ENCODE data around the gene AQP3.
"Not testable (repeated sequence)": the region's sequence is repeated elsewhere in the genome, so short reads cannot be mapped to it uniquely, and the experiment has no call there.

AQP3 gene

DNA sequence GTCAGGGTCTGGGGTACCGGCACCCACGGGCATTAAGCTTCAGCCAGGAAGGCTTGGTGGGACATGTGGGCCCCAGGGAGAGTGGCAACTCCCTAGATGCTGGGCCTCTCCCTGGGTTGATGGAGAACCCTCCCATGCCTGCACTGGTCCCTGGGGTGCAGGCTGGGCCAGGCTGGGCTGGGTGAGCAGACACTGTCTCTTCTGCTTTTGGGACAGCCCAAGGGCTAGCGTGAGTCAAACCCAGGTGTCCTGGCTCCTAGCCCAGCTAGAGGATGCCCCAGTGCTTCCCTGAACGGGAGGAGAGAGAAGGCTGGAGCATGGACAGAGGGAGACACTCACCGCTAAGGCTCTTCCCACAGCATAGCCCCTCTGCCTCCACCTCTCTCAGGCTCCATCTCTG, 39.3 kb downstream of the AQP3 start:
- no peak for DNase-seq

GRCh38 chr9:33407061-33407460, 40.3 kb downstream of the AQP3 start:
- no peak for DNase-seq

DNA sequence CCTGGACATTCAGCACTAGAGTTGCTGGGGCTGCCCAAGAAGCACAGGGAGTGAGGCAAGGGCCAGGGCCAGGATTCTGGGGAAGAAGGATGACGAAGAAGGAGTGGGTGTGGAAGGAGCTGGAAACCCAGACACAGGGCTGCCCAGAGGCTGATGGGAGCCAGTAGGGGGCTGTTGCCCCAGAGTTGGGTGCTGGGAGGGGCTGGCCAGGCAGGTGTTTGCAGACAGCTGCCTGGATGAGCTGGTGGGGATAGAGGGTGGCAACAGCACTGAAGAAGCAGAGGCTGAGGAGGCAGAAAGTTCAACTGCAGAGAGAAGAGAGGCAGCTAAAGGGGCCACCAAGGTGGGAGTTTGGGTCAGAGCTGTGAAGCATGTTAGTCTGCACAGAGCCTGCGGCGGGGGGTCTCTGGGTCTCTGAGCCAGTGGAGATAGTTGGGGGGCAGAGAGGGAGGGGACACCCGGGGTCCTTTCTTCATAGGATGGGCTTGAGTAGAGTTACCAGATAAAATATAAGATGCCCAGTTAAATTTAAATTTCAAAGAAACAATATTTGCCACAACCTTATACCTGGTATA, 42.5 kb downstream of the AQP3 start:
- DNase-seq, result no peak

- DNase-seq, result no peak
Measured at GRCh38 chr9:33403941-33404787, 43.2 kb downstream of the AQP3 start.

DNA sequence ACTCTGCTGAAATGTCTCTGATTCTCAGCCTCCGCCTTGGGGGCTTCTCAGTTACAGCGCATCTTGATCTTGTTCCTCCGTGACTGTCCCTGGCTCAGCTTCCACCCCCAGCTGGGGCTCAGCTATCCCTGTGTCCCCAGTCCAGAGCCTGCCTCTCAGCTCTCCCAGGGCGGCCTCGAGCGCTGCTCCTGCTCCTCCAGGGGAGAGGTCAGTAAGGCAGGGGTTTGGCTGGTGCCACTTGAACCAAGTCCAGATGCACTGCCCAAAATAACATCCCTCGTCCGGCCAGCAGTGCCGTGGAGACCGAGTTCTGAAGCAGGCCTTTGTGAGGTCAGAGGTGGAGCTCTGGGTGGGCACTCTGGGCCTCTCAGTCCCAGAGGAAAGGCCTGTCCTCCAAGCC, 45.0 kb downstream of the AQP3 start, which contains the start of gene AQP7:
TSS of gene AQP7 (minus strand) at position 198 of the 400 bp plus-strand sequence. CDS start 1,306 bp downstream, outside the sequence.
- not testable (repeated sequence) for DNase-seq

DNA sequence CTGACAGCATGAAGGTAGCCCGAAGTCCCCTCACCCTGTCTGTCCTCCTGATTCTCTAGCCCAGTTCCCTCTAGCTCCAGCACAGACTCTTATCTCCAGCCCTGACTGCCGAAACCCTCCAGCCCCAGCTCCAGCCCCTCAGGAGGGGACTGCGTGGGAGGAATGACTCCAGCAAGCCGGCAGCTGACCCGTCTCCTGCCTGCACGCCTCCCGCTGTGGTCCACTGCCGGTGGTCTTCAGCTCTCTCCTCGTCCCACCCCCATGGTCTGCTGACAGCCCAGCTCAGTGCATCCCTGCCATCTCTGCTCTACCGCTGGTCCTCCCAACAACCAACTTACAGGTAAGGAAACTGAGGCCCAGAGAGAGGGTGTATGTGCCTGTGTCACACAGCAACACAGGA, 45.6 kb downstream of the AQP3 start:
- DNase-seq, result not testable (repeated sequence)

GRCh38 chr9:33399047-33399446, 48.3 kb downstream of the AQP3 start:
- not testable (repeated sequence) for DNase-seq

DNA sequence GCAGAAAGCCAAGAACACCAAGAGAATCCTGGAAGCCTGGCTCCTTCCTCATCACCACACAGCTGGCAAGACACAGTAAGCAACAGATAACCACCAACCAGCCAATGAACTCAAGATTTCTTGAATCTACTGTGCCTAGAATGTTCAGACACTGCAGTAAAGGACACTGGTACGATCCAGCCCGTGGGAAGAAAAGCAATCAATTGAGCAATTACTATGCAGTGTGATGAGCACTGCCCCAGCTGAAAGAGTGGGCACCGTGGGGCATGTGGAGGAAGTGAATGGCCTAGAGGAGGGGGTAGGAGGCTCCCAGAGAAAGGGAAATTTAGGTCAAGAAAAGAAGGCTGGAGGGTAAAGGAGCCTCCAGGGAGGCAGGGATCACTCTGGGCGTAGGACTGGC, 49.6 kb downstream of the AQP3 start:
- not testable (repeated sequence) for DNase-seq

DNA sequence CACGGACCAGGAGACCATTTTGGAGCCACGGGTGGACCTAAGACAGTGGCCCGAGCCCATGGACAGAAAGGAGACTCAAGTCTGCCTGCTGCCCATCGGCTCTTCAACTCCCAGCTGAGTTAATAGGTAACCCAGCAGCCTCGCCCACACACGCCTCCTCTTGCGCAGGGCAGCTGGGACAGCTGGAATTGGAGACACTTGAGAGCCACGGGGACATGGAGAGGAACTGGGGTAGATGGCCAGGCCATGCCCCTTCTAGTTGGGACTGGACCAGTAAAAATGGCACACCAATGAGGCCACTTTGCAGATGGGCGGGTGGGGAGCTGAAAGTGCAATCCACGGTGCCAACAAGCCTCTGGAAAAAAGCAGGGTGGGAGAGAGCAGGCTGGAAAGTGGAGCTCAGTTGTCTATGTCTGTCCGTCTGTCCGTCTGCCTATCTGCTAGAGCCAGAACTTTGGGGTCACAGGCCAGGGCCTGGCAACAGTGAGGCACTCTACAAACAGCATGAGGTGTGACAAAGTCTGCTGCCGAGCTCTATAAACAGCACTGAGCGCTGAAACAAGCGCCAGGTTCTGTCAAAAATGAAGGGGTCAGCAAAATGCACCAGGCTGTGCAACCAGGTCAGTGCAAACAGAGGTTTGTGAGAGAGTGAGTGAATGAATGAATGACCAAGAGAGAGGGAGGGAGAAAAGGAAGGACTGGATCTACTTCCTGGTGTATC, 52.1 kb downstream of the AQP3 start:
- DNase-seq, result not testable (repeated sequence)

GRCh38 chr9:33393986-33394385, 53.4 kb downstream of the AQP3 start:
- not testable (repeated sequence) for DNase-seq

GRCh38 chr9:33393581-33393980, 53.8 kb downstream of the AQP3 start:
- DNase-seq, result no peak

DNA sequence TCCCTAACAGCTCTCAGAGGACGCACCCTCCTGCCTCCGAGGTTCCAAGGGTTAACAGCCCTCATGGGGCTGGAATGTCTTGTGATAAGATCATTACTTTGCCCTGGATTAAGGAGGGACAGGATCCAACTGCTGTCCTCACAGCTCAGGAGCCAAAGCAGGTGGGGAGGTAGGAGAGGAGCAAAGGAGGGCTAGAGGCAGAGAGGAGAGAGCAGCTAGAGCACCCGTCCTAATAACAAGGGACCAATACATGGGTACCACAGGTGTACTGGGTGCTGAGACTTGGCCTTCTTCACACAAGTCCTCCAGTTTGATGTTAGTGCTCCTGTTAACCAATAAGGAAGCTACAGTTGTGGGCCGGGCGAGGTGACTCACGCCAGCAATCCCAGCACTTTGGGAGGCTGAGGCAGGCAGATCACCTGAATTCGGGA, 54.8 kb downstream of the AQP3 start:
- DNase-seq, result not testable (repeated sequence)

All from NCI-H1930 (cell line).